MM.1S (cell line): ENCODE data around the gene CTNNA3.

Experiments used
- EZH2phosphoT487 ChIP-seq: fragments of 300-600 bp; sonication (generic); IDR thresholded peaks from 2 replicates; pipeline ENCODE4 v1.6.1; 2018; ENCODE audit warnings: antibody characterized with exemption, low read length
- TF ChIP-seq, protein P1 (sequence below): fragments of 300-600 bp; sonication (generic); IDR thresholded peaks from 2 replicates; pipeline ENCODE4 v1.5.1; 2016; ENCODE audit warnings: antibody characterized with exemption, low read length, mixed read lengths

DNA sequence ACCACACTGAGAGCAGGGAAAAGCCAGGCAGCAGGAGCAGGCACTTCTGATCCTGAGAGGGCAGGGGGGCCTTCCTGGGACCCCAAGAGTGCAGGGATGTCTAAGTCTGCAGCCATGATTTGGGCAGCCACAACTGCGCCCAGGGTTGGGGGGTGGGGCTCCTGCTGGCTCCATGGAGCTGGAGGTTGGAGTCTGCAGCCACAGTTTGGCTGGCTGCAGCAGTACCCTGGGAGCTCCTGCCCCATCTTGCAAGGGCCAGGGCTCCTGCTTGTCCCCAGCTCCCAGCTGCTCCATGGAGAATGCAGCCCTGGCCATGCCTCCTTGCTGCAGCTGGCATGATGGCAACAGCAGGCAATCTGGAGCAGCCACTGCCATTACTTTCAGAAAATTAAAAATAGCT is 1449.8 kb downstream of the CTNNA3 start:
- TF ChIP-seq, protein P1, sequence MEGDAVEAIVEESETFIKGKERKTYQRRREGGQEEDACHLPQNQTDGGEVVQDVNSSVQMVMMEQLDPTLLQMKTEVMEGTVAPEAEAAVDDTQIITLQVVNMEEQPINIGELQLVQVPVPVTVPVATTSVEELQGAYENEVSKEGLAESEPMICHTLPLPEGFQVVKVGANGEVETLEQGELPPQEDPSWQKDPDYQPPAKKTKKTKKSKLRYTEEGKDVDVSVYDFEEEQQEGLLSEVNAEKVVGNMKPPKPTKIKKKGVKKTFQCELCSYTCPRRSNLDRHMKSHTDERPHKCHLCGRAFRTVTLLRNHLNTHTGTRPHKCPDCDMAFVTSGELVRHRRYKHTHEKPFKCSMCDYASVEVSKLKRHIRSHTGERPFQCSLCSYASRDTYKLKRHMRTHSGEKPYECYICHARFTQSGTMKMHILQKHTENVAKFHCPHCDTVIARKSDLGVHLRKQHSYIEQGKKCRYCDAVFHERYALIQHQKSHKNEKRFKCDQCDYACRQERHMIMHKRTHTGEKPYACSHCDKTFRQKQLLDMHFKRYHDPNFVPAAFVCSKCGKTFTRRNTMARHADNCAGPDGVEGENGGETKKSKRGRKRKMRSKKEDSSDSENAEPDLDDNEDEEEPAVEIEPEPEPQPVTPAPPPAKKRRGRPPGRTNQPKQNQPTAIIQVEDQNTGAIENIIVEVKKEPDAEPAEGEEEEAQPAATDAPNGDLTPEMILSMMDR: no peak
- no peak for TF ChIP-seq EZH2phosphoT487
